Hematopoietic multipotent progenitor cell (in vitro differentiated cells): ENCODE data around the gene TMEM119. TPM values are rescaled to one million over a fixed set of nuclear protein-coding genes. Genes with fewer than 3 reads are reported as not detected.

Experiments used
- DNase-seq, 3 donors: peaks; one replicate each; pipeline ENCODE4 v3.0.0-alpha.2; 2011 to 2015; ENCODE audit warnings: low read depth in 2 of 3, low spot score in 2 of 3
- total RNA-seq: library from RNA; depleted of rRNA; stranded (reverse); fragments of >200 nt; gene quantifications from one replicate; pipeline ENCODE4 v1.2.3, GENCODE V29; 2012

The TMEM119 gene
- total RNA-seq, 1 donor = under 0.01 TPM

- peak in 1 of 3 donors; percentile 39 for DNase-seq
Measured at GRCh38 chr12:108551535-108551934, 46.3 kb downstream of the TMEM119 start.

GRCh38 chr12:108548954-108549521 is 48.8 kb downstream of the TMEM119 start:
- DNase-seq = no peak

GRCh38 chr12:108547686-108548085 is 50.2 kb downstream of the TMEM119 start:
- no peak for DNase-seq

GRCh38 chr12:108543652-108544051 is 54.2 kb downstream of the TMEM119 start:
- DNase-seq = no peak

GRCh38 chr12:108542320-108542719 is 55.6 kb downstream of the TMEM119 start:
- no peak for DNase-seq

Other genes with a start within 250 kb of the TMEM119 start
- 6.5 TPM for gene FICD, start 82.8 kb downstream of the TMEM119 start, total RNA-seq
- gene SART3, start 36.9 kb downstream of the TMEM119 start, total RNA-seq = 51.7 TPM
- gene ISCU, start 35.5 kb downstream of the TMEM119 start, total RNA-seq = 42.0 TPM
- 103 TPM for gene SELPLG, start 35.8 kb upstream of the TMEM119 start, total RNA-seq
- 99.1 TPM for gene CORO1C, start 133.4 kb upstream of the TMEM119 start, total RNA-seq